SK-MEL-5 (cell line): ENCODE measurements around the gene LOXL3. TPM values are rescaled to one million over a fixed set of nuclear protein-coding genes. Genes with fewer than 3 reads are reported as not detected.

Experiments used
- DNase-seq: peaks from one replicate; pipeline ENCODE4 v3.0.0-alpha.2; 2016; ENCODE audit warnings: low read depth, low spot score
- in situ Hi-C: cut with HindIII; loops from 2 replicates; pipeline ENCODE4 v1.10.0; 2016; ENCODE audit warnings: low sequenced_read_pairs, high pct_unique_total_duplicates, low pct_unique_long_range_greater_than_20kb
- total RNA-seq: library from RNA; depleted of rRNA; stranded (reverse); fragments of >200 nt; shearing (Covaris generic); gene quantifications from 2 replicates; pipeline ENCODE4 v1.2.3, GENCODE V29; 2014

The LOXL3 gene
- total RNA-seq, 1 experiment from 2014 or later, result 29.6 TPM

DNA sequence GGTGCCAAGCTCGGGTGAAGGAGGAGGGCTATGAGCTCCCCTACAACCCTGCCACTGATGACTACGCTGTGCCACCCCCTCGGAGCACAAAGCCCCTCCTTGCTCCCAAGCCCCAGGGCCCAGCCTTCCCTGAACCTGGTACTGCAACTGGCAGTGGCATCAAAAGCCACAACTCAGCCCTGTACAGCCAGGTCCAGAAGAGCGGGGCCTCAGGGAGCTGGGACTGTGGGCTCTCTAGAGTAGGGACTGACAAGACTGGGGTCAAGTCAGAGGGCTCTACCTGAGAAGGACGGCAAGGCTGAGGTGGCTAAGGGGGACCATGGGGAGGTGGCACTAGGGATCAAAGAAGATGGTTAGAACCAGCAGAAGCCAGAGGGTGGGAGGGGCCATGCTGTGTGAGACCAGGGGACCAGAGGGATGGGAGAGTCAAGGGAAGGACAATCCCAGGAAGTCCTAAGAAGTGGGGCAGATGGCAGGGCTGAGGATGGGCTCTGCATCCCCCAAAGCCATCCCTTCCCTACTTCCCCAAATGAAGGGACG is 3.2 kb upstream of the LOXL3 start:
- in situ Hi-C loops, result no loop called here

GRCh38 chr2:74556159-74556558 is 2.4 kb upstream of the LOXL3 start:
- in situ Hi-C loops, result no loop called here
- no peak for DNase-seq

More for the DNA sequence above, 3.2 kb upstream of the LOXL3 start:
- no peak for DNase-seq

- in situ Hi-C loops, result no loop called here
- DNase-seq, result no peak
Observed at GRCh38 chr2:74555610-74556103, 1.9 kb upstream of the LOXL3 start.

GRCh38 chr2:74554820-74555531 is 1.2 kb upstream of the LOXL3 start:
- DNase-seq, result no peak
- in situ Hi-C loops, result no loop called here

DNA sequence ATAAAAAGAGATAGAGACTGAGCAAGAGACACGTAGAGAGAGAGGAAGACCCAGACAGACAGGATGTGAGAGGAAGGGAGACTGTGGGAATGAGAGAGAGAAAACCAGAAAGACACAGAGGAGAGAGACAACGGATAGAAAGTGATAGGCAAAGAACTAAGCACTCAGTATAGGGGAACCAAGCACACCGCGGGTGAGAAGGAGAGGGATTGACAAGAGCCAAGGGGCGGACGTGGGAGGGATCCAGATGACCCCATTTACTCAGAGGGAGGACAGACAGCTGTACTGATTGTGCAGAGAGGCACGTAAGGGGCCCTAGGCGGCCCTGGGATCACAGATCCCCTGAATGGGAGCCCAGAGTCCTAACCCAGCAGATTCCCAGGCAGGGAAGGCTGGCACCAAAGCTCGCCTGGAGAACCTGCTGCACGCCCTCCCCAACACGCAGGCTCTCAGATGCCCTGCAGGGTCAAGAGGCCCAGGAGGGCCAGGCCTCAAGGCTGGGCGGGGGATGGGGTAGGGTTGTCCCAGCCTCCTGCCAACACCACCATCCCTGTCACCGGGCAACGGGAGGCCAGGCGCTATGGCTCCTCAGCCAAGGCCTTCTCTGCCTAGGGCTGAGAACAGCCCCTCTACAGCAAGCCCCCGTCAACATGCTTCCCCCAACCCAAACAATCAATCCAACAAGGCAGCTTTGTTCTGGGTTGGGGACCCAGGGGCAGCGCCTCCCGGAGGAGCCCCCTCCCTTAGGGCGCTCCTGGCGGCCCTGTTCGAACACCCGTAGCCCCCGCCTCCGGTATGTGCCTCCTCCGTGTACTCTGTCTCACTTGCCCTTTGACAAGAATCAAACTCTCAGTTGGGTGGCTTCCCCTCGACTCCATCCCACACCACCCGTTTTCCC is 579 bp downstream of the LOXL3 start:
- no peak for DNase-seq
- in situ Hi-C loops, result no loop called here

GRCh38 chr2:74551942-74552913 is 1.5 kb downstream of the LOXL3 start:
- in situ Hi-C loops, result no loop called here

DNA sequence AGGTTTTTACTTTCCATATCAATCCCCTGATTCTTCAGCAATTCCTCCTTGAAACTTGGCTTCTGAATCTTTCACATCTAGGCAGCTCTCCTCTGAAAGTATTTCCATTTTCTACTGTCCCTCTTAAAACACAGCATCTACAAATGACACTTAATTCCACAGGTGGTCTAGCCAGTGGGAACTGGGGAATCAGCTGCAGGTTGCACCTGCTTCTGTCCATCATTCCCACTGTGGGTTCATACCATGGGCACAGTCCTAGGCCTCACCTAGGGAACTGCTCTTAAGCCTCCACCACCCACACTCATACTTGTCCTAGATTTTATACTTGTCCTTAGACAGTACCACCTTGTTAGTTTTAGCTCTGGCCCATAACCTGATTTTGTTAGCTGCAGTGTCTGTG is 2.2 kb downstream of the LOXL3 start:
- in situ Hi-C loops, result no loop called here
- DNase-seq, result no peak

More at GRCh38 chr2:74551942-74552913, 1.5 kb downstream of the LOXL3 start:
- DNase-seq, result no peak

- DNase-seq, result no peak
- in situ Hi-C loops, result no loop called here
Observed at GRCh38 chr2:74550231-74550630, 3.5 kb downstream of the LOXL3 start.

- peak; percentile 59 for DNase-seq
- in situ Hi-C loops, result no loop called here
Observed at GRCh38 chr2:74548900-74549826, 4.6 kb downstream of the LOXL3 start.

DNA sequence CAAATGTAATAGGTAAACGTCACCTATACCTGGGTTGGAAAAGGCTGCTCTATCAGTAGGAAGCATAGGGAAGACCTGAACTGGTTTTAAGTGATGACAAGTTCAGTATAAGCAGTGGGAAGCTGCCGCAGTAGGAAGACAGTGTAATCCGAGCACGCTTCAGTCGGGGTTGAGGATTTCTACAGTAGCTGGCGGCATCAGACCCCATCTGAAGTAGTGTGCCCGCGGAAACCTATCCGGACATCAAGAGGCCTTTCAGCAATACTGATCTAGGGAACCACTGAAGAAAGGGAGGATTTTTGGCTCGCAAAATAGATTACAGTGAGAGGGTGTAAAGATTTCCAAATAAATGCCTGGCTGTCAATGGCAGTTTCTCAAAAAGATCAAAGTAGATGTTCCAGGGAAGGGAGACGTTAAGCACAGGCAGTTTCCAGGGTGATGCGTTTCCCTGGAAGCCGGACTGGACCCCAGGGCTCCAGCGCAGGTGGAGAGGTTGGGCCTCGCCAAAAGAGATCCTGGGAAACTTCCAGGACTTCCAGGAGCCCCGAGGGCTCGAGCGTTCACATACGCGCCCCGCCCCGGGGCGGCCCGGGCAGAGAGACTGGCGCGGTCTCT is 5.3 kb downstream of the LOXL3 start:
- no peak for DNase-seq
- in situ Hi-C loops, result no loop called here

GRCh38 chr2:74546004-74546403 is 7.7 kb downstream of the LOXL3 start:
- in situ Hi-C loops, result no loop called here
- no peak for DNase-seq

DNA sequence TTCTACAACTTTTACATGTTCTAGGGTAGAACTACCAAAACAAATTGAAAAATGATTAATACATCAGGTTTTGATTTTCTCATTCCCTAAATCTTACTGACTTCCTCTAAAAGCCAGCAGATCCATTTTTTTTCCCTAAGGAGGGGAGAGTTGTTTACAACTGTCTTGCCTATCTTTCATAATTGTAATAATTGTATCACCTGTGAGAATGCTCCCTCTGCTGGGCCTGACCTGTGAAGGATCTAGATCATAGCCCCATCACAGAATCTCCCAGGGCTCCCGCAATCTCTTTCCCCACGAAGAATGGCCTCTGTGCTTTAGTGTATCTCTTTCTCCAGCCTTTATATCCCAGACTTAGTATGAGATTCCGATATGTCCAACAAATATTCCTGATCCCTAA is 9.1 kb downstream of the LOXL3 start:
- in situ Hi-C loops, result no loop called here
- DNase-seq, result no peak

GRCh38 chr2:74542978-74543377 is 10.8 kb downstream of the LOXL3 start:
- in situ Hi-C loops, result no loop called here
- no peak for DNase-seq

GRCh38 chr2:74540291-74540690 is 13.5 kb downstream of the LOXL3 start:
- no peak for DNase-seq
- in situ Hi-C loops, result no loop called here

- in situ Hi-C loops, result loop anchor here (5.0 kb wide), 1 partner anchor 48 kb away; no protein-coding TSS in a partner anchor
- DNase-seq, result no peak
Observed at GRCh38 chr2:74538881-74539339, 14.8 kb downstream of the LOXL3 start.

DNA sequence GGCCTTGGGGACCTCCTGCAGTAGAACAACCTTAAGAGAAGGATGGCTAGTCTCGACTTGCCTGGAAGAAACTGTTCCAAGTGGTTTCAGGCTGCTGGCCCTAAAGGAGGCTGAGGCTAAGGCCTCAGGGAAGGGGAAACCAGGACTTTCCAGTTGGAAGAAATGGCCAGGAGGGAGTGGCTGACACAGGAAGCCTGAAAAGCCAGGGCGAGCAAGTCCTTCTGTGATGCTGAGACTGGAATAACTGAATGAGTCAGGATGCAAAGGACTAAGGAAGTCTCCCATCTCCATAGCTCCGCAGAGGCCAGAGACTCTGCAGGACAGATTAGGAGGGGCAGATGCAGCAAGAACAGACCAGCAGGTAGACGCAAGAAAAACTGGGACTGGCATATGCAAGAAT is 16.6 kb downstream of the LOXL3 start:
- in situ Hi-C loops, result loop anchor here (5.0 kb wide), 1 partner anchor 50 kb away; no protein-coding TSS in a partner anchor

More for the DNA sequence above, 16.6 kb downstream of the LOXL3 start:
- no peak for DNase-seq
